Prostate gland (tissue), 2 donors: Measurements from ENCODE around the gene XXYLT1.

Experiments
- POLR2AphosphoS5 ChIP-seq: sonication (generic); formaldehyde crosslinking; IDR thresholded peaks from one replicate; pipeline ENCODE4 v1.6.1; 2017; ENCODE audit warnings: antibody characterized with exemption
- TF ChIP-seq, protein P1 (sequence below), 4 experiments: fragments of 200-600 bp in 2 of 4; fragments of 450-650 bp in 2 of 4; sonication (generic) in 2 of 4; IDR thresholded peaks; 1 replicate in 3 of 4; 2 replicates in 1 of 4; pipeline ENCODE4 v1.5.1; 2016 to 2019; ENCODE audit warnings: antibody characterized with exemption in 4 of 4, mild to moderate bottlenecking in 2 of 4, moderate library complexity in 2 of 4

- TF ChIP-seq POLR2AphosphoS5: no peak
- TF ChIP-seq, protein P1, sequence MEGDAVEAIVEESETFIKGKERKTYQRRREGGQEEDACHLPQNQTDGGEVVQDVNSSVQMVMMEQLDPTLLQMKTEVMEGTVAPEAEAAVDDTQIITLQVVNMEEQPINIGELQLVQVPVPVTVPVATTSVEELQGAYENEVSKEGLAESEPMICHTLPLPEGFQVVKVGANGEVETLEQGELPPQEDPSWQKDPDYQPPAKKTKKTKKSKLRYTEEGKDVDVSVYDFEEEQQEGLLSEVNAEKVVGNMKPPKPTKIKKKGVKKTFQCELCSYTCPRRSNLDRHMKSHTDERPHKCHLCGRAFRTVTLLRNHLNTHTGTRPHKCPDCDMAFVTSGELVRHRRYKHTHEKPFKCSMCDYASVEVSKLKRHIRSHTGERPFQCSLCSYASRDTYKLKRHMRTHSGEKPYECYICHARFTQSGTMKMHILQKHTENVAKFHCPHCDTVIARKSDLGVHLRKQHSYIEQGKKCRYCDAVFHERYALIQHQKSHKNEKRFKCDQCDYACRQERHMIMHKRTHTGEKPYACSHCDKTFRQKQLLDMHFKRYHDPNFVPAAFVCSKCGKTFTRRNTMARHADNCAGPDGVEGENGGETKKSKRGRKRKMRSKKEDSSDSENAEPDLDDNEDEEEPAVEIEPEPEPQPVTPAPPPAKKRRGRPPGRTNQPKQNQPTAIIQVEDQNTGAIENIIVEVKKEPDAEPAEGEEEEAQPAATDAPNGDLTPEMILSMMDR (IDR thresholded peaks at IDR 0.05): no peak
These were observed 23.7 kb downstream of the XXYLT1 start for GRCh38 chr3:195247086-195247862.
